ENCODE results near the gene ZNF462.

The ZNF462 gene

GRCh38 chr9:107008011-107008410, 145.0 kb downstream of the ZNF462 start:
- no peak for DNase-seq (ENCODE audit: low spot score)

- DNase-seq (ENCODE audit: low spot score), result no peak
Measured at GRCh38 chr9:107008447-107008846, 145.5 kb downstream of the ZNF462 start.

GRCh38 chr9:107016383-107016782, 153.4 kb downstream of the ZNF462 start:
- DNase-seq (ENCODE audit: low spot score), result no peak

- no peak for DNase-seq (ENCODE audit: low spot score)
Measured at GRCh38 chr9:107018861-107019545, 156.0 kb downstream of the ZNF462 start.

GRCh38 chr9:107020040-107020530, 157.1 kb downstream of the ZNF462 start:
- DNase-seq (ENCODE audit: low spot score), result no peak

- DNase-seq (ENCODE audit: low spot score), result no peak
Measured at GRCh38 chr9:107024193-107024592, 161.2 kb downstream of the ZNF462 start.

- DNase-seq (ENCODE audit: low spot score), result no peak
Measured at GRCh38 chr9:107025260-107026035, 162.5 kb downstream of the ZNF462 start.

GRCh38 chr9:107029146-107029545, 166.2 kb downstream of the ZNF462 start:
- no peak for DNase-seq (ENCODE audit: low spot score)

- DNase-seq (ENCODE audit: low spot score), result no peak
Measured at GRCh38 chr9:107033966-107034365, 171.0 kb downstream of the ZNF462 start.

GRCh38 chr9:107034831-107035230, 171.9 kb downstream of the ZNF462 start:
- no peak for DNase-seq (ENCODE audit: low spot score)

- DNase-seq (ENCODE audit: low spot score), result no peak
Measured at GRCh38 chr9:107036367-107036766, 173.4 kb downstream of the ZNF462 start.

GRCh38 chr9:107039542-107039941, 176.6 kb downstream of the ZNF462 start:
- DNase-seq (ENCODE audit: low spot score), result no peak

GRCh38 chr9:107042606-107043005, 179.6 kb downstream of the ZNF462 start:
- DNase-seq (ENCODE audit: low spot score), result no peak

- DNase-seq (ENCODE audit: low spot score), result no peak
Measured at GRCh38 chr9:107043886-107044285, 180.9 kb downstream of the ZNF462 start.

GRCh38 chr9:107044872-107045271, 181.9 kb downstream of the ZNF462 start:
- DNase-seq (ENCODE audit: low spot score), result no peak

GRCh38 chr9:107046692-107047091, 183.7 kb downstream of the ZNF462 start:
- no peak for DNase-seq (ENCODE audit: low spot score)

- no peak for DNase-seq (ENCODE audit: low spot score)
Measured at GRCh38 chr9:107049046-107049802, 186.3 kb downstream of the ZNF462 start.

GRCh38 chr9:107049803-107050184, 186.8 kb downstream of the ZNF462 start:
- DNase-seq (ENCODE audit: low spot score), result no peak

GRCh38 chr9:107051392-107051791, 188.4 kb downstream of the ZNF462 start:
- DNase-seq (ENCODE audit: low spot score), result no peak

GRCh38 chr9:107054146-107054545, 191.2 kb downstream of the ZNF462 start:
- no peak for DNase-seq (ENCODE audit: low spot score)

- DNase-seq (ENCODE audit: low spot score), result no peak
Measured at GRCh38 chr9:107059220-107059619, 196.3 kb downstream of the ZNF462 start.

GRCh38 chr9:107060062-107060461, 197.1 kb downstream of the ZNF462 start:
- no peak for DNase-seq (ENCODE audit: low spot score)
